ENCODE results near the gene LZTR1.

DNA sequence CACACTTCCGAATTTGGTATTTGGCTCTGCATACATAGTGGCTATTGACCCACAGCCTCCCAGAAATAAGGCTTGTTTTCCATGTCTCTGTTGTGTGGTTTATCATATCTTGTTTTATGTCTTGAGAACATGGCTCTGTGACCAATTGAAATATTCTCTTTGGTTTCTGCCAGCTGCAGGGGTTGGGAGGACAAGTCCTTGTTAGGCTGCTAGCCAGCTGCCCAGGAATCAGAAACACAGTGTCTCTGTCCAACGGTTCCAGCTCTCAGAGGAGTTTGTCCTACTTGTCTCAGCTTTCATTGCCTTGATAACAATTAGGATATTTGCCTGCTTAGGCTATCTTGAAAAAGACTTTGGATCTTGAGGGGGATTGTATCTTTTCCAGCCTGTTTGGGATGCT is 56.3 kb downstream of the LZTR1 start:
- TF ChIP-seq POLR2A (IDR thresholded peaks at IDR 0.05), result no peak
- TF ChIP-seq, protein P1, sequence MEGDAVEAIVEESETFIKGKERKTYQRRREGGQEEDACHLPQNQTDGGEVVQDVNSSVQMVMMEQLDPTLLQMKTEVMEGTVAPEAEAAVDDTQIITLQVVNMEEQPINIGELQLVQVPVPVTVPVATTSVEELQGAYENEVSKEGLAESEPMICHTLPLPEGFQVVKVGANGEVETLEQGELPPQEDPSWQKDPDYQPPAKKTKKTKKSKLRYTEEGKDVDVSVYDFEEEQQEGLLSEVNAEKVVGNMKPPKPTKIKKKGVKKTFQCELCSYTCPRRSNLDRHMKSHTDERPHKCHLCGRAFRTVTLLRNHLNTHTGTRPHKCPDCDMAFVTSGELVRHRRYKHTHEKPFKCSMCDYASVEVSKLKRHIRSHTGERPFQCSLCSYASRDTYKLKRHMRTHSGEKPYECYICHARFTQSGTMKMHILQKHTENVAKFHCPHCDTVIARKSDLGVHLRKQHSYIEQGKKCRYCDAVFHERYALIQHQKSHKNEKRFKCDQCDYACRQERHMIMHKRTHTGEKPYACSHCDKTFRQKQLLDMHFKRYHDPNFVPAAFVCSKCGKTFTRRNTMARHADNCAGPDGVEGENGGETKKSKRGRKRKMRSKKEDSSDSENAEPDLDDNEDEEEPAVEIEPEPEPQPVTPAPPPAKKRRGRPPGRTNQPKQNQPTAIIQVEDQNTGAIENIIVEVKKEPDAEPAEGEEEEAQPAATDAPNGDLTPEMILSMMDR (IDR thresholded peaks at IDR 0.05), result no peak

Data from testis (tissue), 2 donors.